ENCODE results near the gene MICAL2.

MICAL2 gene

DNA sequence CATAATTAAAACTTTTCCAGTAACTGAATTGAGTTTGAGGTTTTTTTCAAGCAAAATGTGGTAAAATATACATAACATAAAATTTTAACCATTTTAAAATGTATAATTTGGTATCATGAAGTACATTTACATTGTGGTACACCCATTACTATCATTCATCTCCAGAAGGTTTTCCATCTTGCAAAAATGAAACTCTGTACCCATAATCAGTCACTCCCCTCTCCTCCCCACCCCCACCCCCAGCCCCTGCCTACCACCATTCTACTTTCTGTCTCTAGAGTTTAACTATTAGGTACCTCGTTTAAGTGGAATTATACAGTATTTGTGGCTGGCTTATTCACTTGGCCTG lies 63.7 kb downstream of the MICAL2 start:
- DNase-seq, result no peak

GRCh38 chr11:12174477-12175143 lies 64.2 kb downstream of the MICAL2 start:
- no peak for DNase-seq

DNA sequence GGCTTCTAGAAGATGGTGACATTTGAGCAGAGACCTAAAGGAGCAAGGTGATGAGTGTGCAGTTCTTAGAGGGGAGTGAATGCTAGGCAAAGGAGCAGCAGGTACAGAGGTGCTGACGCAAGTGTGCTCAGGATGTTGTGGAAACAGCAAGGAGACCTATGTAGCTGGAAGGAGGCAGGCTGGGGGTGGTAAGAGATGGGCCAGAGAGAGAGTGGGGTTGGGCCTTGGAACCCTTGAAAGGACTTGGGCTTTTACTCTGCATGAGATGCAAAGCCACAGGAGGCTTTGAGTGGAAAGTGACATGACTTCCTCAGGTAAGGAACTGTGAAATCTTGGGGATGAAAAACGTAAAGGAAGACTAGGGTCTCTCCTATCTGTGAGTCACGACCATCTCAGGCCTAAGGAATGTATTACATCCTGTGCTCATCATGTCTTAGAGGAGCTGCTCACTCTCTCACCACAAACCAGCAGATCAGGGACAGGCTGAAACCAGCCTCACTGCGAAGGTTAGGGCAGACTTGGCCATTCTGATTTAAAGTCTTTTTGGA lies 65.4 kb downstream of the MICAL2 start:
- no peak for DNase-seq

DNA sequence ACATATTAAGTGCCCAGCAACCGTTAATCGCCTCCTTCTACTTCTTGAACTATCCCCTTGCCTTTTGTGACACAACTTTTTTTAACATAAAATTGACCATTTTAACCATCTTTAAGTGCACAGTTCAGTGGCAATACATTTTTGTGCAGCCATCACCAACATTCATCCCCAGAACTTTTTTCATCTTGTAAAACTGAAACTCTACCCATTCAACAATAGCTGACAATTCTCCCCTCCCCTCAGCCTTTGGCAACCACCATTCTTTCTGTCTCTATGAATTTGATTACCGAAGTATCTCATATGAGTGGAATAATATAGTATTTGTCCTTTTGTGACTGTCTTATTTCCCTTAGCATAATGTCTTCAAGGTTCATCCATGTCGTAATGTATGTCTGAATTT lies 66.0 kb downstream of the MICAL2 start:
- no peak for DNase-seq

DNA sequence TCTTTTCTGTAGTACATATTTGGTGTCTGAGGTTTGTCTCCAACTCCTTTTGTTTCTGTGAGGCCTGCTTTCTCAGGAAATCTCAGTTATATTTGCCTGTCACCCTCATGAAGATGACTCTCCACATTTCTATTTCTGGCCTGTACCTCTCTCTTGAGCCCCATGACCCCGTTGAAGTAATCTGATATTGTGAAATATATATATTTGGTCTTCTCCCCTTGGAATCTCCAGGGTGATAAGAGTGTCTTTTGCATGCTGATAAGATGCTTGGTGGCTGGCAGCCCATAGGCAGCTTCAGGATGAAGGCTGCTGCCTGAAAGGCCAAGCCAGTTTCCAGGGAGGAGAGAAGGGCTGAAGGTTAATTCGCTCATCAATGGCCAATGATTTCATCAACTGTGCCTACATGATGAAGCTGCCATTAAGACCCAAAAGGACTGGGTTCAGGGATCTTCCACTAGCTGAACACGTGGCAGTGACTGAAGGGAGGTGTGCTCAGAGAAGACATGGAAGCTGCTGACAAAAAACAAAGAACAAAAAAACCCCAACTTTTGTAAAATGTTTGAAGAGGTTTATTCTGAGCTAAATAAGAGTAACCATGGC lies 67.4 kb downstream of the MICAL2 start:
- DNase-seq, result no peak

- no peak for DNase-seq
Observed at GRCh38 chr11:12179019-12179418, 68.6 kb downstream of the MICAL2 start.

DNA sequence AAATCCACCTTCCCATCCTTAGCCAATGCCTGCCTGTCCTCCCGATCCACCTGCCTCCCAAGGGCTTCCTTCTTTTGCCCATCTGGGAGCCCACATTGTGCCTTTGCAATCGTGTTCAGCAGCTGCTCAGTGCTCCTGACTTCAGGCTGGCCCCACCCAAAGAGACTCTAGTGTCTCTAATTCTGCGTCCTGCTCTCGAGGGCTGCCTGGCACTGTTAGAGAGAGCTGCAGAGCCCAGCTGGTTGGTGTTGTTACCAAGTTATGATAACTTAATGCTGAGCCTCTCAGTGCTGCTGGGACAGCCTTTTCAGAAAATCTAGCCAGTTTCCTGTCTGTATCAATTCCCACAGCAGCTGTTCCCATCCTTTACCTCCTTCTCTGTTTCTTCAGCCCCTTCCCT lies 69.1 kb downstream of the MICAL2 start:
- no peak for DNase-seq

- DNase-seq, result no peak
Observed at GRCh38 chr11:12180257-12181205, 70.1 kb downstream of the MICAL2 start.

DNA sequence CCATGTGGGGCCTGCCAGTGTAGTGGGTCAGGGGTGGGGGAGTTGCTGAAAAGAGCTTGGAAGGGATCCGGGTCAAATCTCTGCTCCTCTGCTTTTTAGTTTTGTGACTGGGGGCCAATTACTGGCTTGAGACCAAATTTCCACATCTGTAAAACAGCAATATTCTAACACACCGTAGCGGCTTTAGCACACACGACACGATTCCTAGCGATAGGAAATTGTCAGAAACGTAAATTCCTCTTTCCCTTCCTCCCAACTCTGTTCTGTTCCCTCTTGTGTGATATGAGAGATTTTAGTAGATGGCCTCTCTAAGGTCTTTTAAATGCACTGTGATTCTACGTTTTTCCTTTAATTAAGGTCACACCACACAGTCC lies 71.9 kb downstream of the MICAL2 start:
- no peak for DNase-seq

DNA sequence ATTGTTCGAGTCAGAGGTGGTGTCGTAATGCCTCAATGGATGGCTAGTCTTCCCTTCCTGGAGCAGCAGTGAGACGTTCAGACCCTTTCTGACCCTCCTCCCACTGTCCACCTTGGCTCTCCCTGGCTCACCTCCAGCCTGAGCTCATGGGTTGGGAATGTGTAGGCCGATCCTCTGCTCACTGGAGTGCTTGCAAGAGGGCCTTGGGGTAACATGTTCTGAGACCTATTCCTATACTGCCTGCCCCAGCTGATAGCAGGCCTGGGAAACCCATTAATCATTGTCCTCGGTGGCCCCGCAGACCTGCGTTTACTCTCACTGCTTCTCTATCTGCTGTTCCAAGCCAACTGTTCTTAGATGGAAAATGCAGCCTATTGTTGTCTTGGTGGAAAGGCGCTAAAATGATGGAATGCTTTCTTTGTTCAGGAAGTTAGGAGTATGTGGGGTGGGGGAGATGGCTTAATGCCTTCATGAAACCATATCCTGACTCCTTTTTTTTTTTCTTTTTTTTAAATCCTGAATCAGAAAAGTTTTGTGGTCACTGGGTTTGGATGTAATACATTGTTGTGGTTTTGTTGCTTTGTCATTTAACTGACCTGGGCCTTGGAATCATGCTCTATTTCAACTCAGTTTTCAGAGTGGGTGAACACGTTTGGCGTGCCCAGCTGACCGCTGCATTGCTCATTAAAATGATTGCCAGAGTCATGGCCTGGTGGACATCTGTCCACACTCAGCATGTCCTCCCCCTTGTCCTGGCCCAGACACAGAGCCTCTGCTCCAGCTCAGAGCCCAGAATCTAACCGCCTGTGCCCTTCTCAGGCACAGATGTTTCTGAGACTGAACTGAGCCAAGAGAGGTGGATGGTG lies 72.5 kb downstream of the MICAL2 start:
- no peak for DNase-seq

DNA sequence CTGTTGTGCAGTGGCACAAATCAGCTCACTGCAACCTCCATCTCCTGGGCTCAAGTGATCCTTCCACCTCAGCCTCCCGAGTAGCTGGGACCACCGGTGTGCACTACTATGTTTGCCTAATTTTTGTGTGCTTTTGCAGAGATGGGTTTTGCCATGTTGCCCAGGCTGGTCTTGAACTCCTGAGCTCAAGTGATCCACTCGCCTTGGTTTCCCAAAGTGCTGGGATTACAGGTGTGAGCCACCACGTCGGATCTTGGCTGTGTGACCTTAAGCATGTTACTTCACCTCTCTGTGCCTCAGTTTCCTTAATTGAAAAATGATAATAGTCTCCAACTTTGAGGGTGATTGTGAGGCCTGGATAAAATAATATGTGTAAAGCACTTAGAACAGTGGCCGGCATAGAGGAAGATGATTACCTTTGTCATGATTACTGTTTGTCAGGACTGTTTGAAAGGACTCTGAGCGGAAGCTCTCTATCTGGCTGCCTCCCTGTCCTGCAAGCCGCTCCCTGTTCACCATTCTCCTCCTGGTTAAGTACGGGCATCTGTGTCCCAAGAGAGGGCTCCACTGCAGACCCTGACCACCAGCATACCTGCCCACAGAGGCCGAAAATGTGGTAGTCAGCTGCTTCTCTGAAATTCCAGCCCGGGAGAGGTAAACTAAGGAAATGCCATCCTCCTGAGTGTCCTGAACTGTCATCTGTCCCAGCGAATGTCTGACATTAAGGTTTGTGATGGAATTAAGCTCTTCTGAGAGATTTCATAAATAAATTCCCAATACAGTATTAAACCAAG lies 73.6 kb downstream of the MICAL2 start:
- no peak for DNase-seq

GRCh38 chr11:12184699-12185098 lies 74.3 kb downstream of the MICAL2 start:
- no peak for DNase-seq

GRCh38 chr11:12185106-12185690 lies 74.8 kb downstream of the MICAL2 start:
- no peak for DNase-seq

DNA sequence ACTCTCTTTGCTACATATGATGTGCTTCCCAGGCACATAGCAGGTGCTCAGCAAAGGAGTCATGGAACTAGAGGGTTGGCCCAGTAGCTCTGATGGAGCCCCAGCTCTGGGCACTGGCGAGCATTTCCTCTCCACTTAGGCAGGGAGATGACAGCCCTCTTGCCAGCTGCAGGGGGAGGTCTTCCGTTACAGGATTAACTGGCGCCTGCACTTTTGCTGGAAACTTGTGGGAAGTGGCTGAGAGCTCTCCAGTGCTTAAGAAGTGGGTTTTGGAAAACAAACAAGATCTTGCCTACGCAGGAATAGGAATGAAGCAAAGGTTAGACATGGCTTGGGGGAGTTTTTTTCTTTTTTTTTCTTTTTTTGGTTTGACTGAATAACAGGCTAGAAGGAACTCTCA lies 75.5 kb downstream of the MICAL2 start:
- DNase-seq, result no peak

DNA sequence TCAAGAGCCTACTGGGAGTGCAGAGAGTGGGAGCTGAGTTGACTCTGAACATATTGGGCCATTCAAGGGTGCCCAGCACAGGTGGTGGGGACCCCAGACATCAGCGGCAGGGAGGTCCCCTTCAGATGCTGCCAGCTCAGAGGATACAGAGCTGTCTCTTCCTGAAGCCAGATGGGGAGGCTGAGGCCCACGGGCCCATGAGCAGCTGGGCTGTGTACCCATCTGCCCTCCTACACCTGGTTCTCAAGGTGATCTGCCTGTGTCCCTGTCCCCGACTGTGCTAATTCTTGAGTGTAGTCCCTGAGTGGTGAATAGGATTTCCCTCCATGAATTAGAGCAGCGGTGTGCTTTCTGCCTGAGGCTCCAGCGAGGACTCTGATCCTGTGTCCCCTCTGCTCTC lies 76.3 kb downstream of the MICAL2 start:
- DNase-seq, result no peak

GRCh38 chr11:12187399-12187798 lies 77.0 kb downstream of the MICAL2 start:
- no peak for DNase-seq

DNA sequence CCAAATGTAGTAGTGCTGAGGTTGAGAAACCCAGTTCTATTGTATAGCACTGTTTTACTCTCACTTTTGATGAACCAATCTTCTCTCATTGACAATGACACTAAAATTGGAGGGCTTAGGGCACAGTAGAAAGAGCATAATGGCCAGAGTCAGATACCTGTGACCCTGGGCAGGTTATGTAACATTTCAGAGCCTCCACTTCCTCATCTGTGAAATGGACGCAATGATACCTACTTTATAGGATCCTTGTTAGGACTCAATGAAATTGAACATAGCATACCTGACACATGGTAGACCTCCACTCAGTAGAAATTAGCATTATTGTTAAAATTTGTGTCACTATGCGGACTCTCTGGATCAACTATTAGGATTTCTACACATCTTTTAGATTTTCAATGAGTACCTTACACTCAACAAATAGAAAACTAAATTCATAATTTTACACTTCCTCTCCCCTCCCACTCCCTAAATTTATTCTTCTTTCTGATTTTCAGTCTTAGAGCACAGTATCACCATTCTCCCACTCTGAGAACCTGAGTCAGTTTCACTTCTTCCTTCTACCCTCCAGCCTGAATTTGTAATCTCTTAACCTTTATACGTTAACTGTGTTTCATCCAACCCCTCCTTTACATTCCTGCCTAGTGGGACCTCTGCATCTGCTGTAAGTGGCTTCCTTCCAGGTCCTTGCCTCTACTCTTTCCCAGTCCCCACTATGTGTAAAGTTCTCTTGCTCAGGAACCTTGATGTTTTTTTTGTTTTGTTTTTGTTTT lies 78.3 kb downstream of the MICAL2 start:
- DNase-seq, result no peak

GRCh38 chr11:12189543-12190235 lies 79.3 kb downstream of the MICAL2 start:
- peak; percentile 63 for DNase-seq

GRCh38 chr11:12190511-12190910 lies 80.1 kb downstream of the MICAL2 start:
- DNase-seq, result no peak
